HCT116 (cell line): Measurements from ENCODE around the gene ASB9. TPM values are rescaled to one million over a fixed set of nuclear protein-coding genes. Genes with fewer than 3 reads are reported as not detected.

Experiments
- ATAC-seq: fragments of 200-7000 bp; cut with Tn5 transposase; 2 replicates; pipeline ENCODE4 v1.9.1; 2020; ENCODE audit warnings: mild to moderate bottlenecking, moderate library complexity
- BruUV-seq: library from RNA; stranded (reverse); fragments of 400-500 nt; replicated peaks from 2 replicates; lab custom pipeline; 2021; lab: Mats Ljungman, UMichigan
- CTCF ChIA-PET: fragments of 300-600 bp; sonication (Branson Sonifier 250); formaldehyde crosslinking; loops from one replicate; lab custom pipeline; 2021; ENCODE audit warnings: antibody characterized with exemption; lab: Charles Lee
- POLR2A ChIA-PET: fragments of 300-600, 350-600 bp; sonication (Branson Sonifier 250); formaldehyde crosslinking; loops from one replicate; lab custom pipeline; 2021; ENCODE audit warnings: antibody characterized with exemption; lab: Charles Lee
- RAD21 ChIA-PET, 2 experiments: fragments of 300-600 bp; sonication (Branson Sonifier 250); formaldehyde crosslinking; loops; one replicate each; lab custom pipeline; 2023; ENCODE audit warnings: low total read pairs in 2 of 2; ENCODE audit not compliant: uncharacterized antibody in 2 of 2, unreplicated experiment in 2 of 2, low non-redundant PET in 1 of 2; lab: Charles Lee
- DNase-seq: peaks from one replicate; pipeline ENCODE4 v3.0.0-alpha.2; 2010; ENCODE audit warnings: low read depth, low spot score
- H2AFZ ChIP-seq: fragments of 200-600 bp; shearing (Covaris generic), sonication (generic); 2 replicates; pipeline ENCODE4 v1.6.1; 2017; ENCODE audit warnings: low read depth, mixed run types, mixed read lengths, antibody characterized with exemption, low read length; ENCODE audit not compliant: poor library complexity, severe bottlenecking
- H3K27ac ChIP-seq: 2 replicates; pipeline ENCODE4 v1.5.1; 2012; ENCODE audit warnings: low read depth, low read length
- H3K27me3 ChIP-seq: fragments of 200-600 bp; sonication (generic); 2 replicates; pipeline ENCODE4 v1.6.1; 2016; ENCODE audit warnings: mixed run types, low read length, mixed read lengths; ENCODE audit not compliant: insufficient read depth
- H3K36me3 ChIP-seq, 2 experiments: fragments of 200-500 bp in 1 of 2; fragments of 200-600 bp in 1 of 2; sonication (Bioruptor generic) in 1 of 2; sonication (generic) in 1 of 2; 2 replicates each; pipeline versions ENCODE4 v1.5.1 to v1.6.1; 2014 to 2016; ENCODE audit warnings: low read length in 2 of 2, inconsistent platforms in 1 of 2, mixed read lengths in 1 of 2, mixed run types in 1 of 2; ENCODE audit not compliant: insufficient read depth in 2 of 2, control insufficient read depth in 1 of 2
- H3K4me1 ChIP-seq, 2 experiments: fragments of 200-600 bp in 1 of 2; sonication (generic) in 1 of 2; 2 replicates each; pipeline versions ENCODE4 v1.5.1 to v1.6.1; 2012 to 2017; ENCODE audit warnings: low read length in 2 of 2, inconsistent platforms in 1 of 2, mild to moderate bottlenecking in 1 of 2, mixed read lengths in 1 of 2, mixed run types in 1 of 2, moderate library complexity in 1 of 2; ENCODE audit not compliant: insufficient read depth in 2 of 2, control insufficient read depth in 1 of 2
- H3K4me2 ChIP-seq: fragments of 200-600 bp; sonication (generic); 2 replicates; pipeline ENCODE4 v1.6.1; 2017; ENCODE audit warnings: mixed run types, low read length, mixed read lengths
- H3K4me3 ChIP-seq, 2 experiments: fragments of 200-600 bp in 1 of 2; sonication (generic) in 1 of 2; replicated peaks in 1 of 2; 2 replicates each; pipeline ENCODE4 v1.5.1; 2011 to 2016; ENCODE audit warnings: low read length in 2 of 2, control low read depth in 1 of 2, low read depth in 1 of 2, mild to moderate bottlenecking in 1 of 2, mixed read lengths in 1 of 2, mixed run types in 1 of 2
- H3K79me2 ChIP-seq: fragments of 200-600 bp; sonication (generic); 2 replicates; pipeline ENCODE4 v1.6.1; 2017; ENCODE audit warnings: mild to moderate bottlenecking, mixed run types, low read length, moderate library complexity, mixed read lengths; ENCODE audit not compliant: insufficient read depth
- H3K9ac ChIP-seq: fragments of 200-600 bp; sonication (generic); 2 replicates; pipeline ENCODE4 v1.6.1; 2016; ENCODE audit warnings: low read length, mixed read lengths
- H3K9me2 ChIP-seq: fragments of 200-600 bp; sonication (generic), shearing (Covaris generic); 2 replicates; pipeline ENCODE4 v1.6.1; 2017; ENCODE audit warnings: mixed run types, mild to moderate bottlenecking, moderate library complexity; ENCODE audit not compliant: insufficient read depth
- H3K9me3 ChIP-seq, 2 experiments: fragments of 200-500 bp in 1 of 2; fragments of 200-600 bp in 1 of 2; sonication (Bioruptor generic) in 1 of 2; sonication (generic) in 1 of 2; 2 replicates each; pipeline ENCODE4 v1.6.1; 2014 to 2017; ENCODE audit warnings: low read length in 2 of 2, mixed read lengths in 2 of 2, inconsistent platforms in 1 of 2, low read depth in 1 of 2, mild to moderate bottlenecking in 1 of 2, mixed run types in 1 of 2, moderate library complexity in 1 of 2; ENCODE audit not compliant: control insufficient read depth in 1 of 2, insufficient read depth in 1 of 2
- H4K20me1 ChIP-seq: fragments of 200-600 bp; sonication (generic), shearing (Covaris generic); 2 replicates; pipeline ENCODE4 v1.6.1; 2017; ENCODE audit warnings: mixed run types, mild to moderate bottlenecking, moderate library complexity; ENCODE audit not compliant: insufficient read depth
- ATF3 ChIP-seq: IDR thresholded peaks from 2 replicates; pipeline ENCODE4 v1.6.1; 2012
- CBX3 ChIP-seq: IDR thresholded peaks from 2 replicates; pipeline ENCODE4 v1.6.1; 2012; ENCODE audit warnings: low read depth
- CEBPB ChIP-seq: IDR thresholded peaks from 2 replicates; pipeline ENCODE4 v1.6.1; 2012; ENCODE audit warnings: low read depth
- CTCF ChIP-seq, 3 experiments: fragments of 200-600 bp in 1 of 3; sonication (generic) in 1 of 3; IDR thresholded peaks in 2 of 3; conservative IDR thresholded peaks in 1 of 3; 2 replicates each; pipeline ENCODE4 v1.5.1; 2012 to 2017; ENCODE audit warnings: low read depth in 2 of 3, low read length in 2 of 3, antibody characterized with exemption in 1 of 3, borderline replicate concordance in 1 of 3, control low read depth in 1 of 3, mild to moderate bottlenecking in 1 of 3, mixed read lengths in 1 of 3, mixed run types in 1 of 3, moderate library complexity in 1 of 3; ENCODE audit not compliant: insufficient read depth in 1 of 3
- EGR1 ChIP-seq: IDR thresholded peaks from 2 replicates; pipeline ENCODE4 v1.6.1; 2012; ENCODE audit warnings: low read depth
- ELF1 ChIP-seq: IDR thresholded peaks from 2 replicates; pipeline ENCODE4 v1.6.1; 2012; ENCODE audit warnings: low read depth, borderline replicate concordance
- EZH2 ChIP-seq: fragments of 200-600 bp; sonication (generic); IDR thresholded peaks from 2 replicates; pipeline ENCODE4 v1.6.1; 2017; ENCODE audit warnings: antibody characterized with exemption, mixed run types
- EZH2phosphoT487 ChIP-seq: fragments of 200-600 bp; IDR thresholded peaks from 2 replicates; pipeline ENCODE4 v1.6.1; 2018; ENCODE audit warnings: antibody characterized with exemption, borderline replicate concordance
- FOSL1 ChIP-seq: IDR thresholded peaks from 2 replicates; pipeline ENCODE4 v1.6.1; 2012; ENCODE audit warnings: low read depth
- JUND ChIP-seq: IDR thresholded peaks from 2 replicates; pipeline ENCODE4 v1.6.1; 2012
- MAX ChIP-seq: IDR thresholded peaks from 2 replicates; pipeline ENCODE4 v1.6.1; 2012
- POLR2AphosphoS5 ChIP-seq: IDR thresholded peaks from 2 replicates; pipeline ENCODE4 v1.6.1; 2011; ENCODE audit warnings: mild to moderate bottlenecking, low read depth, low read length, moderate library complexity
- RAD21 ChIP-seq: IDR thresholded peaks from 2 replicates; pipeline ENCODE4 v1.6.1; 2012; ENCODE audit warnings: low read depth, mild to moderate bottlenecking
- REST ChIP-seq: IDR thresholded peaks from 2 replicates; pipeline ENCODE4 v1.6.1; 2012; ENCODE audit warnings: low read depth
- SIN3A ChIP-seq: IDR thresholded peaks from 2 replicates; pipeline ENCODE4 v1.6.1; 2012; ENCODE audit warnings: low read depth
- SRF ChIP-seq: IDR thresholded peaks from 2 replicates; pipeline ENCODE4 v1.6.1; 2012; ENCODE audit warnings: low read depth
- TCF7L2 ChIP-seq: IDR thresholded peaks from 2 replicates; pipeline ENCODE4 v1.7.0; 2011; ENCODE audit warnings: borderline replicate concordance, inconsistent platforms; ENCODE audit not compliant: insufficient read depth, insufficient read length; ENCODE audit errors: extremely low read depth
- ZFX ChIP-seq: fragments of 450-650 bp; IDR thresholded peaks from 2 replicates; pipeline ENCODE4 v1.6.1; 2017
- ZNF274 ChIP-seq: fragments of 200-500 bp; sonication (Bioruptor generic); IDR thresholded peaks from 2 replicates; pipeline ENCODE4 v1.6.1; 2014; ENCODE audit warnings: mild to moderate bottlenecking, low read depth, low read length, inconsistent platforms
- intact Hi-C: fragments of 100-400 bp; cut with micrococcal nuclease; formaldehyde crosslinking; loops from 2 replicates; pipeline ENCODE4 v1.10.0; 2022
- total RNA-seq: library from RNA; stranded (reverse); gene quantifications from one replicate; pipeline ENCODE4 v1.2.1, GENCODE V29; 2021; ENCODE audit not compliant: unreplicated experiment

Gene ASB9
- total RNA-seq, 1 experiment from 2014 or later = 2.9 TPM

- Histone ChIP-seq H3K9me2 (no peaks in the 10 kb centered on the region), H3K9ac (no peak overlapping the region), H3K4me2 (no peak overlapping the region), H3K27me3 (no peaks in the 10 kb centered on the region), H3K4me3 (no peak overlapping the region), H4K20me1 (no peaks in the 10 kb centered on the region), H3K27ac (no peak overlapping the region), H2AFZ (no peak overlapping the region), H3K36me3 (no peaks in the 10 kb centered on the region), H3K79me2 (no peaks in the 10 kb centered on the region), H3K4me1 (no peaks in the 10 kb centered on the region), H3K9me3 (no peaks in the 10 kb centered on the region)
- intact Hi-C loops = no loop called here
- TF ChIP-seq ELF1 (no peak), CEBPB (no peak), MAX (no peak), CBX3 (no peak), SIN3A (no peak), JUND (no peak), CTCF (IDR thresholded peaks at IDR 0.05 in 2 of 3, conservative IDR thresholded peaks at IDR 0.05 in 1 of 3; ENCODE audit: borderline replicate concordance in 1 of 3, insufficient read depth in 1 of 3, low read depth in 2 of 3, low read length in 2 of 3) (no peak), EZH2phosphoT487 (no peak), REST (no peak), RAD21 (no peak), ATF3 (no peak), ZNF274 (no peak), FOSL1 (no peak), POLR2AphosphoS5 (no peak), ZFX (no peak), SRF (no peak), EZH2 (no peak), EGR1 (no peak), TCF7L2 (no peak)
- ChIA-PET CTCF (no interaction called here), RAD21 (no interaction called here), POLR2A (no interaction called here)
- no peak for ATAC-seq
- BruUV-seq = no TSS peak
- no peak for DNase-seq
Observed at GRCh38 chrX:15311119-15311518, 41.2 kb upstream of the ASB9 start.
